22Rv1 (cell line): ENCODE results near the gene DCTN3.
"Not testable (repeated sequence)": the region's sequence is repeated elsewhere in the genome, so short reads cannot be mapped to it uniquely, and the experiment has no call there.

Experiments
- H3K27ac ChIP-seq: fragments of 450-650 bp; 2 replicates; pipeline ENCODE4 v1.5.1; 2017
- ZFX ChIP-seq: fragments of 450-650 bp; IDR thresholded peaks from 2 replicates; pipeline ENCODE4 v1.6.1; 2017; ENCODE audit warnings: antibody characterized with exemption, borderline replicate concordance
- TF ChIP-seq, protein P1 (sequence below): fragments of 450-650 bp; IDR thresholded peaks from 2 replicates; pipeline ENCODE4 v1.5.1; 2017; ENCODE audit warnings: mild to moderate bottlenecking

DCTN3 gene

GRCh38 chr9:34646211-34647083 lies 26.2 kb upstream of the DCTN3 start, which contains the start of gene GALT:
Gene GALT (plus strand): TSS chr9:34646675. CDS start chr9:34646705, 30 bp downstream.
- peak within 1 kb of the TSS; percentile 97 for H3K27ac ChIP-seq
- TF ChIP-seq, protein P1, sequence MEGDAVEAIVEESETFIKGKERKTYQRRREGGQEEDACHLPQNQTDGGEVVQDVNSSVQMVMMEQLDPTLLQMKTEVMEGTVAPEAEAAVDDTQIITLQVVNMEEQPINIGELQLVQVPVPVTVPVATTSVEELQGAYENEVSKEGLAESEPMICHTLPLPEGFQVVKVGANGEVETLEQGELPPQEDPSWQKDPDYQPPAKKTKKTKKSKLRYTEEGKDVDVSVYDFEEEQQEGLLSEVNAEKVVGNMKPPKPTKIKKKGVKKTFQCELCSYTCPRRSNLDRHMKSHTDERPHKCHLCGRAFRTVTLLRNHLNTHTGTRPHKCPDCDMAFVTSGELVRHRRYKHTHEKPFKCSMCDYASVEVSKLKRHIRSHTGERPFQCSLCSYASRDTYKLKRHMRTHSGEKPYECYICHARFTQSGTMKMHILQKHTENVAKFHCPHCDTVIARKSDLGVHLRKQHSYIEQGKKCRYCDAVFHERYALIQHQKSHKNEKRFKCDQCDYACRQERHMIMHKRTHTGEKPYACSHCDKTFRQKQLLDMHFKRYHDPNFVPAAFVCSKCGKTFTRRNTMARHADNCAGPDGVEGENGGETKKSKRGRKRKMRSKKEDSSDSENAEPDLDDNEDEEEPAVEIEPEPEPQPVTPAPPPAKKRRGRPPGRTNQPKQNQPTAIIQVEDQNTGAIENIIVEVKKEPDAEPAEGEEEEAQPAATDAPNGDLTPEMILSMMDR, result peak; percentile 95
- no peak for TF ChIP-seq ZFX

DNA sequence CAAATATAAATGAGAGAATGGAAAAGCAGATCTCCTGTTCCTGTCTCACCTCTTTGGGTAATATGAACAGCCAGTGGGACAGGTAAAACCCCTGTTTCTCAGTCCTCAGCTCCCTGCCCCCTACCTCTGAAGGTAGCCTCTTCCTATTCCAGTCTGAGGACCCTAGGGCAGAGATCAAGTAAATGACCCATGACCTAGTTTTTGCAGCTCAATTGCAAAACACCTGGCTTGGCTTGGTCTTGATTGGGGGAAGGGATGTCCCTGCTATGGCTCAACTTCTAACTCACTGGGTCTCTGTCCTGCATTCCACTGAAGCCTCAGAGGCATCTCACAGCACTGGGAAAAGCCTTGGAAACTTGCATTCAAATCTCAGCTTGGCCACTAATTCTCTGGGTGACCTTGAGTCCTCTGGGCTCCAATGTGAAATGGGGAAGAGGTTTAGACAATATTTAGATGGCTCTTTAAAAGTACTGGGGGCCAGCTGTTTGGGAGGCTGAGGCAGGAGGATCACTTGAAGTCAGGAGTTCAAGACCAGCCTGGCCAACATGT lies 24.5 kb upstream of the DCTN3 start:
- 0 out of 2 replicates have a peak overlapping the region, but pooled peaks have one; percentile 10 for H3K27ac ChIP-seq
- no peak for TF ChIP-seq ZFX
- TF ChIP-seq, protein P1, result no peak

- TF ChIP-seq, protein P1, result no peak
- no peak for TF ChIP-seq ZFX
- H3K27ac ChIP-seq, result no peak overlapping the region
These were observed 22.4 kb upstream of the DCTN3 start for GRCh38 chr9:34642679-34643078.

DNA sequence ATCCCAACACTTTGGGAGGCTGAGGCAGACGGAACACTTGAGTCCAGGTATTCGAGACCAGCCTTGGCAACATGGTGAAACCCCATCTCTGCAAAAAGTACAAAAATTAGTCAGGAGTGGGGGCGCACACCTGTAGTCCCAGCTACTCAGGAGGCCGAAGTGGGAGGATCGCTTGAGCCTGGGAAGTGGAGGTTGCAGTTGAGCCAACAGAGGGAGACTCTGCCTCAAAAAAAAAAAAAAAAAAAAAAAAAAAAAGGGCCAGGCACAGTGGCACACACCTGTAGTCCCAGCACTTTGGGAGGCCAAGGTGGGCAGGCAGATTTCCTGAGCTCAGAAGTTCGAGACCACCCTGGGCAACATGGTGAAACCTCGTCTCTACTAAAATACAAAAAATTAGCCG lies 19.0 kb upstream of the DCTN3 start:
- H3K27ac ChIP-seq, result not testable (repeated sequence)

- TF ChIP-seq, protein P1, result no peak
- no peak for TF ChIP-seq ZFX
- H3K27ac ChIP-seq, result peak overlapping the region; percentile 91
These were observed 17.8 kb upstream of the DCTN3 start for GRCh38 chr9:34638138-34638445.

GRCh38 chr9:34637356-34638137 lies 17.3 kb upstream of the DCTN3 start, which contains the start of gene SIGMAR1:
Gene SIGMAR1 (minus strand): TSS chr9:34637787. CDS start chr9:34637697, 90 bp downstream.
- TF ChIP-seq ZFX, result peak; percentile 44; the same call in 1 of the 2 replicates
- TF ChIP-seq, protein P1, result no peak
- peak within 1 kb of the TSS; percentile 91 for H3K27ac ChIP-seq

- TF ChIP-seq ZFX, result no peak
- TF ChIP-seq, protein P1, result no peak
- H3K27ac ChIP-seq, result peak overlapping the region; percentile 91
These were observed 16.6 kb upstream of the DCTN3 start for GRCh38 chr9:34636791-34637355.
